Fibroblast of lung (primary cell): ENCODE data around the gene SLC28A3.

Experiments used
- CTCF ChIP-seq, 2 donors: IDR thresholded peaks in 1 of 2; conservative IDR thresholded peaks in 1 of 2; 1 replicate in 1 of 2; 2 replicates in 1 of 2; pipeline ENCODE4 v1.5.1; 2011 to 2012; ENCODE audit warnings: low read length in 2 of 2, control low read depth in 1 of 2, inconsistent platforms in 1 of 2, low read depth in 1 of 2, mild to moderate bottlenecking in 1 of 2
- EZH2 ChIP-seq: IDR thresholded peaks from 2 replicates; pipeline ENCODE4 v1.5.1; 2012; ENCODE audit warnings: low read length, control low read depth, mild to moderate bottlenecking; ENCODE audit errors: missing control alignments

- TF ChIP-seq CTCF (conservative IDR thresholded peaks at IDR 0.05 in 1 of 2, IDR thresholded peaks at IDR 0.05 in 1 of 2; ENCODE audit: low read depth in 1 of 2, low read length in 2 of 2) (no peak), EZH2 (no peak)
These were observed 26.1 kb upstream of the SLC28A3 start for GRCh38 chr9:84366683-84367082.
